ENCODE results near the gene SEC14L3. TPM values are rescaled to one million over a fixed set of nuclear protein-coding genes. Genes with fewer than 3 reads are reported as not detected.
A peak's percentile ranks its signal among the peaks of the same experiment; 100 is the strongest.

Gene SEC14L3
- total and polyA plus RNA-seq, 2 of the 13 experiments (the other 11 are each of a cell fraction or from before 2014, with no cell fraction given), result not detected

DNA sequence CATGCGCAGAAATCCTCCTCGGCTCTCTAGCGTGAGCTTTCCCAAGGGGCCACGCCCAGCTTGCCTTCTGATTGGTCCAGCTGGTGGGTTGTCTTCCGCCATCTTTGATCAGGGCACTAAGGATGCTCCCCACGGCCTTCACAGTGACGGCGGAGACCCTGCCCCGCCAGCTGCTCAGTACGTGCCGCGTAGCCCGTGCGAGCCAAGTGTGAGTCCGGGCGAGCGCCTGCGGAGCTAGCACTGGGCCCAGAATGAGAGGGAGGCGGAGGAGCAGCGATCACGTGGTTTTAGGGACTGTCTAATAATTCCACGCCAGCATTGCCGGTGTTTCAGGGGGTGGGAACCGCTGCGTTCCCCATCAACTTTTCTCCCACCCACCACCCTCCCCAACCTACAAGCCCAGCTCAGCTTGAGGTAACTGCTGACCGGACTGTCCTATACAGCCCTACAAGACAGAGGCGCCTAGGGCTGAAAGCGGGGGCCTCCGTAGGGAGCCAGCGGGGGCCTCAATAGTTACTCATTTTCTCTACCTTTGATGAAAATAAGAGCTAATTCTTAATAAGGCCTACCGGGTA is 47.8 kb downstream of the SEC14L3 start (continued):
- TF ChIP-seq, protein P1, sequence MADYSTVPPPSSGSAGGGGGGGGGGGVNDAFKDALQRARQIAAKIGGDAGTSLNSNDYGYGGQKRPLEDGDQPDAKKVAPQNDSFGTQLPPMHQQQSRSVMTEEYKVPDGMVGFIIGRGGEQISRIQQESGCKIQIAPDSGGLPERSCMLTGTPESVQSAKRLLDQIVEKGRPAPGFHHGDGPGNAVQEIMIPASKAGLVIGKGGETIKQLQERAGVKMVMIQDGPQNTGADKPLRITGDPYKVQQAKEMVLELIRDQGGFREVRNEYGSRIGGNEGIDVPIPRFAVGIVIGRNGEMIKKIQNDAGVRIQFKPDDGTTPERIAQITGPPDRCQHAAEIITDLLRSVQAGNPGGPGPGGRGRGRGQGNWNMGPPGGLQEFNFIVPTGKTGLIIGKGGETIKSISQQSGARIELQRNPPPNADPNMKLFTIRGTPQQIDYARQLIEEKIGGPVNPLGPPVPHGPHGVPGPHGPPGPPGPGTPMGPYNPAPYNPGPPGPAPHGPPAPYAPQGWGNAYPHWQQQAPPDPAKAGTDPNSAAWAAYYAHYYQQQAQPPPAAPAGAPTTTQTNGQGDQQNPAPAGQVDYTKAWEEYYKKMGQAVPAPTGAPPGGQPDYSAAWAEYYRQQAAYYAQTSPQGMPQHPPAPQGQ (CRISPR knock-in tag; IDR thresholded peaks at IDR 0.05; ENCODE audit: borderline replicate concordance), result no peak
- no peak for TF ChIP-seq SOX6 (IDR thresholded peaks at IDR 0.05)
- TF ChIP-seq SOX6 (CRISPR knock-in tag; IDR thresholded peaks at IDR 0.05), result peak; percentile 53; the same call in 1 of the 2 replicates
- TF ChIP-seq, protein P2, sequence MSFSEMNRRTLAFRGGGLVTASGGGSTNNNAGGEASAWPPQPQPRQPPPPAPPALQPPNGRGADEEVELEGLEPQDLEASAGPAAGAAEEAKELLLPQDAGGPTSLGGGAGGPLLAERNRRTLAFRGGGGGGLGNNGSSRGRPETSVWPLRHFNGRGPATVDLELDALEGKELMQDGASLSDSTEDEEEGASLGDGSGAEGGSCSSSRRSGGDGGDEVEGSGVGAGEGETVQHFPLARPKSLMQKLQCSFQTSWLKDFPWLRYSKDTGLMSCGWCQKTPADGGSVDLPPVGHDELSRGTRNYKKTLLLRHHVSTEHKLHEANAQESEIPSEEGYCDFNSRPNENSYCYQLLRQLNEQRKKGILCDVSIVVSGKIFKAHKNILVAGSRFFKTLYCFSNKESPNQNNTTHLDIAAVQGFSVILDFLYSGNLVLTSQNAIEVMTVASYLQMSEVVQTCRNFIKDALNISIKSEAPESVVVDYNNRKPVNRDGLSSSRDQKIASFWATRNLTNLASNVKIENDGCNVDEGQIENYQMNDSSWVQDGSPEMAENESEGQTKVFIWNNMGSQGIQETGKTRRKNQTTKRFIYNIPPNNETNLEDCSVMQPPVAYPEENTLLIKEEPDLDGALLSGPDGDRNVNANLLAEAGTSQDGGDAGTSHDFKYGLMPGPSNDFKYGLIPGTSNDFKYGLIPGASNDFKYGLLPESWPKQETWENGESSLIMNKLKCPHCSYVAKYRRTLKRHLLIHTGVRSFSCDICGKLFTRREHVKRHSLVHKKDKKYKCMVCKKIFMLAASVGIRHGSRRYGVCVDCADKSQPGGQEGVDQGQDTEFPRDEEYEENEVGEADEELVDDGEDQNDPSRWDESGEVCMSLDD (CRISPR knock-in tag; IDR thresholded peaks at IDR 0.05; ENCODE audit: borderline replicate concordance), result no peak
- TF ChIP-seq, protein P3, sequence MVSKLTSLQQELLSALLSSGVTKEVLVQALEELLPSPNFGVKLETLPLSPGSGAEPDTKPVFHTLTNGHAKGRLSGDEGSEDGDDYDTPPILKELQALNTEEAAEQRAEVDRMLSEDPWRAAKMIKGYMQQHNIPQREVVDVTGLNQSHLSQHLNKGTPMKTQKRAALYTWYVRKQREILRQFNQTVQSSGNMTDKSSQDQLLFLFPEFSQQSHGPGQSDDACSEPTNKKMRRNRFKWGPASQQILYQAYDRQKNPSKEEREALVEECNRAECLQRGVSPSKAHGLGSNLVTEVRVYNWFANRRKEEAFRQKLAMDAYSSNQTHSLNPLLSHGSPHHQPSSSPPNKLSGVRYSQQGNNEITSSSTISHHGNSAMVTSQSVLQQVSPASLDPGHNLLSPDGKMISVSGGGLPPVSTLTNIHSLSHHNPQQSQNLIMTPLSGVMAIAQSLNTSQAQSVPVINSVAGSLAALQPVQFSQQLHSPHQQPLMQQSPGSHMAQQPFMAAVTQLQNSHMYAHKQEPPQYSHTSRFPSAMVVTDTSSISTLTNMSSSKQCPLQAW (CRISPR knock-in tag; IDR thresholded peaks at IDR 0.05), result peak; percentile 85
- no peak for TF ChIP-seq MAFK (conservative IDR thresholded peaks at IDR 0.05 in 1 of 2, IDR thresholded peaks at IDR 0.05 in 1 of 2; ENCODE audit: low read length in 2 of 2)
- no peak for TF ChIP-seq ZSCAN20 (CRISPR knock-in tag; IDR thresholded peaks at IDR 0.05; ENCODE audit: borderline replicate concordance)
- peak; percentile 40 for TF ChIP-seq ELF1 (CRISPR knock-in tag; IDR thresholded peaks at IDR 0.05)
- TF ChIP-seq MXD4 (CRISPR knock-in tag; IDR thresholded peaks at IDR 0.05), result peak; percentile 84; the same call in 1 of the 2 replicates
- no peak for TF ChIP-seq ZNF235 (CRISPR knock-in tag; IDR thresholded peaks at IDR 0.05; ENCODE audit: borderline replicate concordance)
- TF ChIP-seq, protein P4, sequence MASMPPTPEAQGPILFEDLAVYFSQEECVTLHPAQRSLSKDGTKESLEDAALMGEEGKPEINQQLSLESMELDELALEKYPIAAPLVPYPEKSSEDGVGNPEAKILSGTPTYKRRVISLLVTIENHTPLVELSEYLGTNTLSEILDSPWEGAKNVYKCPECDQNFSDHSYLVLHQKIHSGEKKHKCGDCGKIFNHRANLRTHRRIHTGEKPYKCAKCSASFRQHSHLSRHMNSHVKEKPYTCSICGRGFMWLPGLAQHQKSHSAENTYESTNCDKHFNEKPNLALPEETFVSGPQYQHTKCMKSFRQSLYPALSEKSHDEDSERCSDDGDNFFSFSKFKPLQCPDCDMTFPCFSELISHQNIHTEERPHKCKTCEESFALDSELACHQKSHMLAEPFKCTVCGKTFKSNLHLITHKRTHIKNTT (CRISPR knock-in tag; IDR thresholded peaks at IDR 0.05), result no peak
- TF ChIP-seq EEA1 (CRISPR knock-in tag; IDR thresholded peaks at IDR 0.05; ENCODE audit: borderline replicate concordance), result no peak
- TF ChIP-seq, protein P5, sequence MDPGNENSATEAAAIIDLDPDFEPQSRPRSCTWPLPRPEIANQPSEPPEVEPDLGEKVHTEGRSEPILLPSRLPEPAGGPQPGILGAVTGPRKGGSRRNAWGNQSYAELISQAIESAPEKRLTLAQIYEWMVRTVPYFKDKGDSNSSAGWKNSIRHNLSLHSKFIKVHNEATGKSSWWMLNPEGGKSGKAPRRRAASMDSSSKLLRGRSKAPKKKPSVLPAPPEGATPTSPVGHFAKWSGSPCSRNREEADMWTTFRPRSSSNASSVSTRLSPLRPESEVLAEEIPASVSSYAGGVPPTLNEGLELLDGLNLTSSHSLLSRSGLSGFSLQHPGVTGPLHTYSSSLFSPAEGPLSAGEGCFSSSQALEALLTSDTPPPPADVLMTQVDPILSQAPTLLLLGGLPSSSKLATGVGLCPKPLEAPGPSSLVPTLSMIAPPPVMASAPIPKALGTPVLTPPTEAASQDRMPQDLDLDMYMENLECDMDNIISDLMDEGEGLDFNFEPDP (CRISPR knock-in tag; conservative IDR thresholded peaks at IDR 0.05), result no peak
- TF ChIP-seq, protein P6, sequence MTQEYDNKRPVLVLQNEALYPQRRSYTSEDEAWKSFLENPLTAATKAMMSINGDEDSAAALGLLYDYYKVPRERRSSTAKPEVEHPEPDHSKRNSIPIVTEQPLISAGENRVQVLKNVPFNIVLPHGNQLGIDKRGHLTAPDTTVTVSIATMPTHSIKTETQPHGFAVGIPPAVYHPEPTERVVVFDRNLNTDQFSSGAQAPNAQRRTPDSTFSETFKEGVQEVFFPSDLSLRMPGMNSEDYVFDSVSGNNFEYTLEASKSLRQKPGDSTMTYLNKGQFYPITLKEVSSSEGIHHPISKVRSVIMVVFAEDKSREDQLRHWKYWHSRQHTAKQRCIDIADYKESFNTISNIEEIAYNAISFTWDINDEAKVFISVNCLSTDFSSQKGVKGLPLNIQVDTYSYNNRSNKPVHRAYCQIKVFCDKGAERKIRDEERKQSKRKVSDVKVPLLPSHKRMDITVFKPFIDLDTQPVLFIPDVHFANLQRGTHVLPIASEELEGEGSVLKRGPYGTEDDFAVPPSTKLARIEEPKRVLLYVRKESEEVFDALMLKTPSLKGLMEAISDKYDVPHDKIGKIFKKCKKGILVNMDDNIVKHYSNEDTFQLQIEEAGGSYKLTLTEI (CRISPR knock-in tag; conservative IDR thresholded peaks at IDR 0.05), result no peak
- TF ChIP-seq ZSCAN31 (CRISPR knock-in tag; IDR thresholded peaks at IDR 0.05; ENCODE audit: low read depth), result no peak
- no peak for TF ChIP-seq ZBTB8A (CRISPR knock-in tag; IDR thresholded peaks at IDR 0.05; ENCODE audit: borderline replicate concordance, low read depth)
- TF ChIP-seq ZSCAN29 (CRISPR knock-in tag; conservative IDR thresholded peaks at IDR 0.05), result 0 out of 2 replicates have a peak, but pooled peaks have one; percentile 60
- TF ChIP-seq HOXA9 (CRISPR knock-in tag; IDR thresholded peaks at IDR 0.05; ENCODE audit: borderline replicate concordance), result no peak

All from HepG2 (cell line).